Duodenal mucosa (tissue), 2 donors: Measurements from ENCODE around the gene LIPE.

ENCODE experiments used
- H3K27ac ChIP-seq: one replicate; pipeline ENCODE4 v1.7.0; 2013; ENCODE audit warnings: low read depth, low read length
- H3K27me3 ChIP-seq, 2 donors: one replicate each; pipeline ENCODE4 v1.7.0; 2013; ENCODE audit warnings: low read length in 2 of 2, control low read depth in 1 of 2; ENCODE audit not compliant: insufficient read depth in 2 of 2, control insufficient read depth in 1 of 2
- H3K36me3 ChIP-seq, 2 donors: one replicate each; pipeline ENCODE4 v1.7.0; 2013; ENCODE audit warnings: low read length in 2 of 2, control low read depth in 1 of 2; ENCODE audit not compliant: insufficient read depth in 2 of 2, control insufficient read depth in 1 of 2
- H3K4me1 ChIP-seq, 2 donors: one replicate each; pipeline ENCODE4 v1.7.0; 2013; ENCODE audit warnings: low read length in 2 of 2, control low read depth in 1 of 2; ENCODE audit not compliant: insufficient read depth in 2 of 2, control insufficient read depth in 1 of 2
- H3K4me3 ChIP-seq, 2 donors: one replicate each; pipeline ENCODE4 v1.7.0; 2013; ENCODE audit warnings: low read length in 2 of 2, low read depth in 1 of 2
- H3K9ac ChIP-seq, 2 donors: one replicate each; pipeline ENCODE4 v1.7.0; 2013; ENCODE audit warnings: low read length in 2 of 2, low read depth in 1 of 2
- H3K9me3 ChIP-seq, 2 donors: one replicate each; pipeline ENCODE4 v1.7.0; 2013; ENCODE audit warnings: low read length in 2 of 2, control low read depth in 1 of 2; ENCODE audit not compliant: control insufficient read depth in 1 of 2

The LIPE gene

GRCh38 chr19:42428676-42429075, 1.5 kb upstream of the LIPE start:
- Histone ChIP-seq H3K9me3 (no peaks in the 10 kb centered on the region), H3K9ac (no peak overlapping the region), H3K36me3 (no peaks in the 10 kb centered on the region), H3K4me3 (no peak overlapping the region), H3K4me1 (peaks cover 15 to 16% of the 10 kb centered on the region in 2 donors), H3K27ac (no peak overlapping the region), H3K27me3 (no peaks in the 10 kb centered on the region)

GRCh38 chr19:42426643-42427042, 545 bp downstream of the LIPE start:
- Histone ChIP-seq H3K4me1 (peaks cover 20 to 25% of the 10 kb centered on the region in 2 donors), H3K9ac (no peak overlapping the region), H3K27ac (no peak overlapping the region), H3K36me3 (no peaks in the 10 kb centered on the region), H3K4me3 (no peak overlapping the region), H3K9me3 (no peaks in the 10 kb centered on the region), H3K27me3 (no peaks in the 10 kb centered on the region)

GRCh38 chr19:42424712-42425131, 2.5 kb downstream of the LIPE start:
- Histone ChIP-seq H3K36me3 (no peaks in the 10 kb centered on the region), H3K9me3 (no peaks in the 10 kb centered on the region), H3K9ac (no peak overlapping the region), H3K4me3 (no peak overlapping the region), H3K4me1 (peaks cover 30 to 31% of the 10 kb centered on the region in 2 donors), H3K27ac (no peak overlapping the region), H3K27me3 (no peaks in the 10 kb centered on the region)

GRCh38 chr19:42424345-42424707, 2.9 kb downstream of the LIPE start:
- Histone ChIP-seq H3K27me3 (no peaks in the 10 kb centered on the region), H3K4me1 (peaks cover 30 to 31% of the 10 kb centered on the region in 2 donors), H3K36me3 (no peaks in the 10 kb centered on the region), H3K9ac (no peak overlapping the region), H3K27ac (no peak overlapping the region), H3K9me3 (no peaks in the 10 kb centered on the region), H3K4me3 (peak overlapping the region; percentile 76 to 95)

GRCh38 chr19:42423462-42424344, 3.5 kb downstream of the LIPE start:
- Histone ChIP-seq H3K27me3 (no peaks in the 10 kb centered on the region), H3K4me1 (peaks cover 30 to 31% of the 10 kb centered on the region in 2 donors), H3K4me3 (peak overlapping the region; percentile 76 to 95), H3K27ac (no peak overlapping the region), H3K9me3 (no peaks in the 10 kb centered on the region), H3K36me3 (no peaks in the 10 kb centered on the region), H3K9ac (peak overlapping the region; percentile 48 to 84)

- H3K4me1 ChIP-seq, result peaks cover 30 to 31% of the 10 kb centered on the region in 2 donors
- H3K27me3 ChIP-seq, result no peaks in the 10 kb centered on the region
- no peak overlapping the region for H3K27ac ChIP-seq
- peak overlapping the region; percentile 37 to 84 for H3K9ac ChIP-seq
- no peaks in the 10 kb centered on the region for H3K9me3 ChIP-seq
- H3K36me3 ChIP-seq, result no peaks in the 10 kb centered on the region
- peak overlapping the region; percentile 76 to 95 for H3K4me3 ChIP-seq
Measured at GRCh38 chr19:42422901-42423461, 4.2 kb downstream of the LIPE start.

- Histone ChIP-seq H3K4me1 (peaks cover 30 to 31% of the 10 kb centered on the region in 2 donors), H3K9ac (peak overlapping the region; percentile 37 to 84), H3K27ac (peak overlapping the region; percentile 17), H3K9me3 (no peaks in the 10 kb centered on the region), H3K36me3 (no peaks in the 10 kb centered on the region), H3K27me3 (no peaks in the 10 kb centered on the region), H3K4me3 (peak overlapping the region; percentile 76 to 95)
Measured at GRCh38 chr19:42422092-42422900, 4.9 kb downstream of the LIPE start.

- H3K27ac ChIP-seq, result no peak overlapping the region
- no peaks in the 10 kb centered on the region for H3K36me3 ChIP-seq
- H3K9me3 ChIP-seq, result no peaks in the 10 kb centered on the region
- no peak overlapping the region for H3K9ac ChIP-seq
- H3K27me3 ChIP-seq, result no peaks in the 10 kb centered on the region
- H3K4me3 ChIP-seq, result peak overlapping the region in 1 of 2 donors; percentile 76
- peaks cover 30 to 31% of the 10 kb centered on the region in 2 donors for H3K4me1 ChIP-seq
Measured at GRCh38 chr19:42421591-42422031, 5.6 kb downstream of the LIPE start.

- Histone ChIP-seq H3K36me3 (no peaks in the 10 kb centered on the region), H3K27ac (no peak overlapping the region), H3K27me3 (no peaks in the 10 kb centered on the region), H3K9me3 (no peaks in the 10 kb centered on the region), H3K4me1 (peaks cover 30 to 31% of the 10 kb centered on the region in 2 donors), H3K4me3 (no peak overlapping the region), H3K9ac (no peak overlapping the region)
Measured at GRCh38 chr19:42421101-42421500, 6.1 kb downstream of the LIPE start.
